Measurements from ENCODE around the gene SLC2A10.

DNA sequence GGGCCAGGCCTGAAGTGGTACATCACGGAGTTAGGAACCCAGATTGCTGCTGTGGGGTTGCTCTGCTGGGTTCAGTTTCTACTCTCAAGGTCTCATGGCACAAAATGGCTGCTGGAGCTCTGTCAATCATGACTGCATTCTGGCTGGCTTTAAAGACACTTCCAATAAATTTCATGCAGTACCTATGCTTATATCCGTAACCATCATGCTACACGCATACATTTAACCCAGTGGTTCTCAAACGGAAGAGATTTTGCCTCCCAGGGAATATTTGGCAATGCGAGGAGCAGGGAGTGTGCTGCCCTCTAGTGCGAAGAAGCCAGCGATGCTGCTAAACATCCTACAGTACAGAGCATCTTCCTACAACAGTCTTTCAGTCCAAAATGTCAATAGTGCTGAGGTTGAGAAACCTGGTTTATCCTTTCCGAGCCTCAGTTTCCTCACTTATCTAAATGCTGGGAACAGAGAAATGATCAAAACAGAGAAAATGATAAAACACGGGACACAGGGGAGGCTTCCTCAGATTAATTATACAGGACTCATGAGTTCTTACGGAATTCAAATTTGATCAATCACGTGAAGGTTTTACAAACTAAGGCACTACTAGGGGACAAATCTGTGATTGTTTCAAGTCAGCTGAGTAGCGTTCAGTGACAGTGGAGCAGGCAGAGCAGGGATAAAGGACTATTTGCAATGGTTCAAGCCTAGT lies 9.6 kb upstream of the SLC2A10 start:
- peak; percentile 56 to 84 for TF ChIP-seq CTCF (conservative IDR thresholded peaks at IDR 0.05 in 1 of 2, IDR thresholded peaks at IDR 0.05 in 1 of 2; ENCODE audit: low read depth in 1 of 2, low read length in 2 of 2)
- TF ChIP-seq EZH2 (IDR thresholded peaks at IDR 0.05; ENCODE audit: low read length, missing control alignments): no peak
